Stimulated activated CD8-positive, alpha-beta memory T cell treated with anti-CD3 and anti-CD28 coated beads, Interleukin-7, amount 100 ng/mL, for 24 hours (primary cell): Measurements from ENCODE around the gene HAPLN3.

ENCODE experiments used
- DNase-seq: peaks from one replicate; pipeline ENCODE4 v3.0.0-alpha.2; 2020; ENCODE audit warnings: low read depth

The HAPLN3 gene

GRCh38 chr15:88860212-88860611, 35.1 kb downstream of the HAPLN3 start:
- no peak for DNase-seq

- no peak for DNase-seq
Measured at GRCh38 chr15:88859550-88859949, 35.8 kb downstream of the HAPLN3 start.

- no peak for DNase-seq
Measured at GRCh38 chr15:88858934-88859333, 36.4 kb downstream of the HAPLN3 start.

- no peak for DNase-seq
Measured at GRCh38 chr15:88852476-88852875, 42.9 kb downstream of the HAPLN3 start.

GRCh38 chr15:88849376-88850072, 45.8 kb downstream of the HAPLN3 start:
- no peak for DNase-seq

- no peak for DNase-seq
Measured at GRCh38 chr15:88848203-88848602, 47.1 kb downstream of the HAPLN3 start.

- DNase-seq, result no peak
Measured at GRCh38 chr15:88847144-88847543, 48.2 kb downstream of the HAPLN3 start.

GRCh38 chr15:88845616-88846015, 49.7 kb downstream of the HAPLN3 start:
- no peak for DNase-seq

GRCh38 chr15:88844749-88845386, 50.5 kb downstream of the HAPLN3 start:
- DNase-seq, result no peak

- no peak for DNase-seq
Measured at GRCh38 chr15:88843334-88843733, 52.0 kb downstream of the HAPLN3 start.

- no peak for DNase-seq
Measured at GRCh38 chr15:88842156-88842555, 53.2 kb downstream of the HAPLN3 start.

GRCh38 chr15:88841236-88841635, 54.1 kb downstream of the HAPLN3 start:
- DNase-seq, result no peak

GRCh38 chr15:88839961-88840360, 55.4 kb downstream of the HAPLN3 start:
- DNase-seq, result no peak

- no peak for DNase-seq
Measured at GRCh38 chr15:88839146-88839545, 56.2 kb downstream of the HAPLN3 start.

- no peak for DNase-seq
Measured at GRCh38 chr15:88838667-88839066, 56.7 kb downstream of the HAPLN3 start.

GRCh38 chr15:88835646-88836045, 59.7 kb downstream of the HAPLN3 start:
- no peak for DNase-seq

GRCh38 chr15:88835119-88835518, 60.2 kb downstream of the HAPLN3 start:
- DNase-seq, result no peak

- DNase-seq, result no peak
Measured at GRCh38 chr15:88834211-88834812, 61.0 kb downstream of the HAPLN3 start.

- DNase-seq, result no peak
Measured at GRCh38 chr15:88833731-88834100, 61.6 kb downstream of the HAPLN3 start.

GRCh38 chr15:88832820-88833730, 62.3 kb downstream of the HAPLN3 start:
- DNase-seq, result no peak

GRCh38 chr15:88830016-88830415, 65.3 kb downstream of the HAPLN3 start:
- DNase-seq, result no peak

GRCh38 chr15:88828791-88829190, 66.6 kb downstream of the HAPLN3 start:
- no peak for DNase-seq
